Heart left ventricle (tissue), 16 donors: ENCODE data around the gene GMFB. TPM values are rescaled to one million over a fixed set of nuclear protein-coding genes. Genes with fewer than 3 reads are reported as not detected.

Source experiments
- ATAC-seq, 4 donors: fragments of 200-7000 bp; cut with Tn5 transposase; one replicate each; pipeline ENCODE4 v1.9.1; 2020 to 2022; ENCODE audit warnings: moderate library complexity in 4 of 4, mild to moderate bottlenecking in 3 of 4, moderate number of reproducible peaks in 1 of 4
- DNase-seq, 5 donors: peaks; one replicate each; pipeline ENCODE4 v3.0.0-alpha.2; 2020
- H3K27ac ChIP-seq, 12 donors: fragments of 200-600 bp; sonication (generic) in 4 of 12; one replicate each; pipeline versions ENCODE4 v1.5.0 to v1.8.0; 2016 to 2022; ENCODE audit warnings: mild to moderate bottlenecking in 2 of 12
- H3K27me3 ChIP-seq, 9 donors: fragments of 200-600 bp; sonication (generic) in 2 of 9; one replicate each; pipeline versions ENCODE4 v1.5.1 to v1.8.0; 2016 to 2022; ENCODE audit warnings: mild to moderate bottlenecking in 3 of 9
- H3K36me3 ChIP-seq, 9 donors: fragments of 200-600 bp; sonication (generic) in 2 of 9; one replicate each; pipeline versions ENCODE4 v1.5.0 to v1.8.0; 2018 to 2022; ENCODE audit warnings: mild to moderate bottlenecking in 2 of 9
- H3K4me1 ChIP-seq, 12 donors: fragments of 200-600 bp; sonication (generic) in 4 of 12; one replicate each; pipeline versions ENCODE4 v1.5.0 to v1.8.0; 2016 to 2022; ENCODE audit warnings: mild to moderate bottlenecking in 3 of 12
- H3K4me3 ChIP-seq, 12 donors: fragments of 200-600 bp; sonication (generic) in 4 of 12; one replicate each; pipeline versions ENCODE4 v1.5.0 to v1.8.0; 2017 to 2022; ENCODE audit warnings: mild to moderate bottlenecking in 9 of 12, moderate library complexity in 4 of 12
- H3K9me3 ChIP-seq, 12 donors: fragments of 200-600 bp; sonication (generic) in 4 of 12; one replicate each; pipeline versions ENCODE4 v1.5.0 to v1.8.0; 2016 to 2022; ENCODE audit warnings: mild to moderate bottlenecking in 1 of 12
- POLR2A ChIP-seq, 2 donors: fragments of 450-650 bp; IDR thresholded peaks; one replicate each; pipeline ENCODE4 v1.6.1; 2017; ENCODE audit warnings: antibody characterized with exemption in 2 of 2, mild to moderate bottlenecking in 2 of 2, moderate library complexity in 2 of 2
- WGBS, 4 donors: extraction: QIAGEN DNeasy Blood & Tissue Kit in 2 of 4; methylation state at CpG; one replicate each; pipeline versions ENCODE4 v1.1.5 to v1.1.7; 2013 to 2018; 5-methylcytosine and 5-hydroxymethylcytosine counted together
- intact Hi-C, 10 donors: fragments of 100-400 bp; cut with DNase I; formaldehyde crosslinking; loops; one replicate each; pipeline versions ENCODE4 v1.11.1 to v1.14.2; 2022
- polyA plus RNA-seq, 2 donors: library from polyadenylated mRNA; stranded (reverse); fragments of 200-250 nt; gene quantifications; one replicate each; pipeline ENCODE4 v1.2.3, GENCODE V29; 2013
- total RNA-seq, 9 donors: library from RNA; depleted of rRNA in 2 of 9; stranded (reverse); fragments of >200 nt in 2 of 9; fragmentation: NEBNext Ultra II Directional in 3 of 9; extraction: Animal tissue kit (Norgen Biotek cat#: 25700) in 3 of 9; gene quantifications; one replicate each; pipeline versions ENCODE4 v1.1.0 to v1.2.4, GENCODE V29; 2016 to 2023
- TF ChIP-seq, protein P1 (sequence below), 12 donors: fragments of 200-600 bp; sonication (generic) in 4 of 12; IDR thresholded peaks; one replicate each; pipeline versions ENCODE4 v1.5.0 to v1.8.0; 2018 to 2022; ENCODE audit warnings: antibody characterized with exemption in 12 of 12, mild to moderate bottlenecking in 5 of 12
- donor health status: ischemic (EF 13 %, LVEDD 7.1; RV severe dilation, severe dysfunction).
- donor health status: healthy with polysubstance abuse.
- donor health status: DM: no; HTN: yes; CAD: no.
- donor health status: DM: no; HTN: no; CAD: no.
- donor health status: ischemic (EF 25% LVEDD 6.9; RV normal size, moderate dysfunction).
- donor health status: ischemic (EF 25% LVEDD 5.7; RV mildly dilated, moderate dysfunction).
- donor health status: healthy.
- donor health status: DM: yes; HTN: yes; CAD: no.
- donor health status: ischemic (EF 35%, LVEDD 5.7; RV mildly dilated, moderate dysfunction).
- donor health status: nonischemic (EF 11% LVEDD 7.7; RV severe dilation, severe dysfunction).
- donor health status: DM: yes; HTN: yes; CAD: no.
- donor health status: PGD.
- donor health status: ischemic (EF 29% LVEDD 5.4; RV normal size, mild dysfunction).
- donor health status: nonischemic (EF 23%, LVEDD 6.1; RV moderate dilation, normal function).

The GMFB gene
- total and polyA plus RNA-seq, 11 donors: 5.0 to 35.8 (median 26.0) TPM

GRCh38 chr14:54502602-54503001 is 13.8 kb upstream of the GMFB start:
- TF ChIP-seq, protein P1, sequence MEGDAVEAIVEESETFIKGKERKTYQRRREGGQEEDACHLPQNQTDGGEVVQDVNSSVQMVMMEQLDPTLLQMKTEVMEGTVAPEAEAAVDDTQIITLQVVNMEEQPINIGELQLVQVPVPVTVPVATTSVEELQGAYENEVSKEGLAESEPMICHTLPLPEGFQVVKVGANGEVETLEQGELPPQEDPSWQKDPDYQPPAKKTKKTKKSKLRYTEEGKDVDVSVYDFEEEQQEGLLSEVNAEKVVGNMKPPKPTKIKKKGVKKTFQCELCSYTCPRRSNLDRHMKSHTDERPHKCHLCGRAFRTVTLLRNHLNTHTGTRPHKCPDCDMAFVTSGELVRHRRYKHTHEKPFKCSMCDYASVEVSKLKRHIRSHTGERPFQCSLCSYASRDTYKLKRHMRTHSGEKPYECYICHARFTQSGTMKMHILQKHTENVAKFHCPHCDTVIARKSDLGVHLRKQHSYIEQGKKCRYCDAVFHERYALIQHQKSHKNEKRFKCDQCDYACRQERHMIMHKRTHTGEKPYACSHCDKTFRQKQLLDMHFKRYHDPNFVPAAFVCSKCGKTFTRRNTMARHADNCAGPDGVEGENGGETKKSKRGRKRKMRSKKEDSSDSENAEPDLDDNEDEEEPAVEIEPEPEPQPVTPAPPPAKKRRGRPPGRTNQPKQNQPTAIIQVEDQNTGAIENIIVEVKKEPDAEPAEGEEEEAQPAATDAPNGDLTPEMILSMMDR (IDR thresholded peaks at IDR 0.05): no peak
- no peak for TF ChIP-seq POLR2A (IDR thresholded peaks at IDR 0.05)
- H3K4me3 ChIP-seq: no peak overlapping the region
- H3K36me3 ChIP-seq: no peaks in the 10 kb centered on the region
- H3K9me3 ChIP-seq: no peaks in the 10 kb centered on the region
- no peaks in the 10 kb centered on the region for H3K27me3 ChIP-seq
- peak overlapping the region in 1 of 12 donors; percentile 67 for H3K27ac ChIP-seq
- H3K4me1 ChIP-seq: peaks cover 0 to 29% (median 0%) of the 10 kb centered on the region in 12 donors
- ATAC-seq (peak in 2 of 4 donors; percentile 10 to 45), DNase-seq (no peak)
- intact Hi-C loops: no loop called here
- 40 to 58% (median 44%) methylated on average over 2 of the region's 2 CpGs for WGBS, 4 donors

DNA sequence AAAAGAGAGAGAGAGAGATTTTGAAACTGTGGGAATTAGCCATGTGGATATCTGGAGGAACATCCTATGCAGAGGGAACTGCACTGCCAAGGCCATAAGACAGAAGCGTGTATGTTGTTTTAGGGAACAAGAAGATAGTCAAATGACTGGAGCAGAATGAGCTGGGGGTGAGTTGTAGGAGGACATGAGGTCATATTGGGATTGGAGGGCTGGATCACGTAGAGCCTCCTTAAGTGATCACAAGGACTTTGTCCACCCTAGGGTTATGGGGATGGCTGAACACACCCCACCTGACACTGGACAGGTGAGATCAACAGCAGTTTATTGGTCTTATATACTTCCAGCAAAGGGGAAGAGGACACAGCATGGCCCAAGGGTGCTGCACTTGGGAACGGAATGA is 12.7 kb upstream of the GMFB start:
- TF ChIP-seq, protein P1 (IDR thresholded peaks at IDR 0.05): no peak
- TF ChIP-seq POLR2A (IDR thresholded peaks at IDR 0.05): no peak
- no peaks in the 10 kb centered on the region for H3K36me3 ChIP-seq
- 80 to 98% (median 90%) methylated on average over 3 of the region's 3 CpGs for WGBS, 4 donors
- no peak for DNase-seq
- H3K27ac ChIP-seq: peak overlapping the region in 1 of 12 donors; percentile 67
- H3K9me3 ChIP-seq: no peaks in the 10 kb centered on the region
- ATAC-seq: peak in 1 of 4 donors; percentile 33
- intact Hi-C loops: no loop called here
- H3K4me1 ChIP-seq: peaks cover 0 to 29% (median 0%) of the 10 kb centered on the region in 12 donors
- no peaks in the 10 kb centered on the region for H3K27me3 ChIP-seq
- no peak overlapping the region for H3K4me3 ChIP-seq

DNA sequence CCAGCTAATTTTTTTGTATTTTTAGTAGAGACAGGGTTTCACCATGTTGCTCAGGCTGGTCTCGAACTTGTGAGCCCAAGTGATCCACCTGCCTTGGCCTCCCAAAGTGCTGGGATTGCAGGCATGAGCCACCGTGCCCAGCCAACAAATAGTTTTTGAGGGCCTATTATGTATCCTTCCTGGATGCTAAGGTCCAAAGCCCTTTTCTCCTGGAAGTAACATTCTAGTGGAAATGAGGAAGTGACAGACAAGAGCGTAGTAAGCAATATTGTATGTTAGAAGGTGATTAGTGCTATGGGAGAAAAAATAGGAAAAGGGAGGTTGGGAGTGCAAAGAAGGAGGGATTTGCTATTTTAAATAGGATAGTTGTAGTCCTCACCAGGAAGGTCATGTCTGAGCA is 12.0 kb upstream of the GMFB start:
- no peak overlapping the region for H3K4me3 ChIP-seq
- no peaks in the 10 kb centered on the region for H3K27me3 ChIP-seq
- TF ChIP-seq POLR2A (IDR thresholded peaks at IDR 0.05): no peak
- TF ChIP-seq, protein P1 (IDR thresholded peaks at IDR 0.05): no peak
- no peaks in the 10 kb centered on the region for H3K9me3 ChIP-seq
- DNase-seq: no peak
- no peak for ATAC-seq
- 81 to 86% (median 82%) methylated on average over 3 of the region's 3 CpGs for WGBS, 4 donors
- peaks cover 0 to 29% (median 0%) of the 10 kb centered on the region in 12 donors for H3K4me1 ChIP-seq
- H3K36me3 ChIP-seq: no peaks in the 10 kb centered on the region
- H3K27ac ChIP-seq: no peak overlapping the region
- intact Hi-C loops: no loop called here

DNA sequence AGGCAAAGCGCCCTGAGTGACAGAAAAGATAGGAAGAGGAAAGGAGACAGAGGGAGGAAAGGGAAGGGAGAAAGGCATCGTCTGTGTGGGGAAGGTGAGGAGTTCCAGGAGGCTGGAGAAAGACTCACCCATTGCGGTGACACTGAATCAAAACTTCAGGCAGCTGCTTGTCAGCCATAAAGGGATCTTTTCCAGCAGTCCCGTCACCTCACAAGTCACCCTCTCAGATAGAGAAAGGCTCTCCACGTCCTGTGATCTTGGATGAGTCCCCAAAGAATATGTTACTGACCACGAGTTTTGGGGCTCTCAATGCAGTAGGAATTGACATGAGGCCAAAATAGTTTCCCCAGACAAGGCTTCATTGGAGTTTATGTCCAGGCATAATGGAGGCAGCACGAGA is 9.8 kb upstream of the GMFB start:
- peak; percentile 23 to 55 (median 38) for ATAC-seq
- Histone ChIP-seq H3K27me3 (no peaks in the 10 kb centered on the region), H3K27ac (peak overlapping the region in 8 of 12 donors; percentile 0 to 81 (median 63)), H3K4me1 (peaks cover 0 to 26% (median 0%) of the 10 kb centered on the region in 12 donors), H3K36me3 (no peaks in the 10 kb centered on the region), H3K4me3 (peak overlapping the region in 5 of 12 donors; percentile 0 to 30 (median 22)), H3K9me3 (no peaks in the 10 kb centered on the region)
- no peak for TF ChIP-seq POLR2A (IDR thresholded peaks at IDR 0.05)
- TF ChIP-seq, protein P1 (IDR thresholded peaks at IDR 0.05): no peak
- DNase-seq: no peak
- intact Hi-C loops: no loop called here
- 36 to 60% (median 37%) methylated on average over 7 of the region's 7 CpGs for WGBS, 4 donors
